NCI-H748 (cell line): ENCODE measurements around the gene ZER1.

Experiments used
- DNase-seq: peaks from one replicate; lab custom pipeline; 2025; ENCODE audit not compliant: unreplicated experiment; lab: John Stamatoyannopoulos, UW

ZER1 gene

DNA sequence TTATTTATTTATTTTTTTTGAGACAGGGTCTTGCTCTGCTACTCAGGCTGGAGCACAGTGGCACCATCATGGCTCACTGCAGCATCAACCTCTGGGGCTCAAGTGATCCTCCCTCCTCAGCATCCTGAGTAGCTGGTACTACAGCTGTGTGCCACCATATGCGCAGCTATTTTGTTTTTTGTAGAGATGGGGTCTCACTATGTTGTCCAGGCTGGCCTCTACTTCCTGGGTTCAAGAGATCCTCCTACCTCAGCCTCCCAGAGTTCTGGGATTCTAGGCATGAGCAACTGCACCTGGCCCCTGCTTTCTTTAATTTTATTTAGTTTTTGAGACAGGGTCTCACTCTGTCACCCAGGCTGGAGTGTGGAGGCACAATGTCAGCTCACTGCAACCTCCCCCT, 28.3 kb downstream of the ZER1 start:
- no peak for DNase-seq

DNA sequence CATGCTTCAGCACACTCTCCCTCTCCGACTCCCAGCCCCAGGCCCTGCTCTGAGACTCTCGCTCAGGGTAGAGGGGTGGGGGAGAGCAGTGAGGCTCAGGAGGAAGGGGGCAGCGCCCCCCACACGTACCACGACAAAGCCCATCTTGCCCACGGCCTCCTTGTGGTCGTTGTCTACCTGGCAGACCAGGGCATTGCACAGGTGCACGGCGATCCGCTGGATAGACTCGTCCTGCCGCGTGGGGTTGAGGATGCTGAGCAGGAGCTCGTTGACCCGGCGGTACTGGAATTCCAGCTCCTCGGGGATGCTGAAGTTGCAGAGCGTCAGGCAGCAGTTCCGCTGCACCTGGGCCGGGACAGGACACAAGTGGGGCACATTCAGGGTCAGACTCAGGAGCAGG, 29.3 kb downstream of the ZER1 start:
- DNase-seq, result no peak

DNA sequence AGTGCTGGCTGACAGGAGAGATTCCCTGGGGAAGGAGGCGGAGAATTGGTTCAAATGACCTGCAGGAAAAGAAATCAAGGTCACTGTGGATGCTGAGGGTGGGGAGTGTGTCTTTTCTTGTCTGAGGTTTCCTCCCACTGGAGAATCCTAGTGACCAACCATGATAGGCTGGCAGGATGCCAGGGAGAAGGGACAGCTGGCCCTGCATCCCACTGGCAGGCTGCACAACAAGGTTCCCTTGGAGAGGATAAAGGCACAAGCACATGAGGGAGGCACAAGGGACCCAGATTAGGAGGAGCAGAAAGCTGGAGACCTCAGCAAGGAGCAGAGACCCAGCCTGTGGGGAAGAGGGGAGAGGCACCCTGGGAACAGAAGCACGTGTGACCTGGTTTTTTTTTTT, 36.4 kb downstream of the ZER1 start:
- DNase-seq, result peak; percentile 26

DNA sequence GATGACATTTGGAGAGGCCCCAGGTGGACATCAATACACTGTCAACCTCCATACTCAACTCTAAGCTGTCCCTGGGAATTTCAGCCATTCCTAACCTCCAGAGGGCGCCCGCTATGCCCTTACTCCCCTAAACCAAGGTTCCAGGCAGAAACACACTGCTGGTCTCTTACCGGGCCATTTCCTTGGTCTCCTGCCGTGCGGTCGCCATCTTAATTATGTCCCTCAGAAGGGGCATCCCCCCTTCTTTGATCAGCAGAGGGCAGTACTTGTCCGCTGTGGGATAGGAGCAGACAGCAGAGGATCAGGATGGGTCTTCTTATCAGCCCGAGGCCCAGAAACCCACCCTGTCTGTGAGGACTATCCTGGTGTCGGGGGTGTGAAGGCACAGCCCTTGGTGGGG, 38.5 kb downstream of the ZER1 start:
- DNase-seq, result peak; percentile 93

DNA sequence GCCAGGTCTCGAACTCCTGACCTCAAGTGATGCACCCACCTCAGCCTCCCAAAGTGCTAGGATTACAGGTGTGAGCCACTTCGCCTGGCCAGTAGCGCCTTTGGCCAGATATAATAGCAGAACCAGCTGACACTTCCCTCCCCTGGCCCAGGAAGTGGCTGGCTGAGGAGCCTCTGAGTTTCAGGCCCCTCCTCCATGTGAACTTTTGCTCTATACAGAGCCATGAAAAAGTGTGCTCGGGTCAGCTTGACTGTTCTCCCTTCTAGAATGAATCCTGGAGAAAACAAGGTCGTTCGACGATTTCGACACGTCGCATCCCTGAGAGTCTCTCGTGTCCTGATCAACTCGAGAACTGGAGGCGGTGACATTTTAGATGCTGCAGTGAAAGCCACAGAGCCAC, 39.2 kb downstream of the ZER1 start:
- DNase-seq, result no peak

DNA sequence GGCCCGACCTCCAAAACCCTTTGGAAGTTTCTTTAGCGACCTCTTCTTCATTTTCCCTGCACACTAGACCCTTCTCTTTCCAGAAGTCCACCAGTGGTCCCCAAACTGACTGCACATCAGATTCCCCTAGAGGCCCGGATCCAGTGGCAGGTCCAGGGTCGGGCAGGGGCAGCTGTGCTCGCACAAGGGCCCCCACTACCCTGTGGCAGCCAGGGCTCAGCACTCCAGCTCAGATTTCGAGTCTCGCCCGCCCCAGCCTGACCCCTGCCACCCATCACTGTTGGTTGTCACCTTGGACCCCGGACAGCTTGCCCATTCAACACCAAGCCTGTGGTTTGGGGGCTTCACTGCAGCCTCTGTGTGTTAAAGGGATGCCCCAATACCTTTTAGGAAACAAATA, 40.0 kb downstream of the ZER1 start:
- DNase-seq, result no peak

DNA sequence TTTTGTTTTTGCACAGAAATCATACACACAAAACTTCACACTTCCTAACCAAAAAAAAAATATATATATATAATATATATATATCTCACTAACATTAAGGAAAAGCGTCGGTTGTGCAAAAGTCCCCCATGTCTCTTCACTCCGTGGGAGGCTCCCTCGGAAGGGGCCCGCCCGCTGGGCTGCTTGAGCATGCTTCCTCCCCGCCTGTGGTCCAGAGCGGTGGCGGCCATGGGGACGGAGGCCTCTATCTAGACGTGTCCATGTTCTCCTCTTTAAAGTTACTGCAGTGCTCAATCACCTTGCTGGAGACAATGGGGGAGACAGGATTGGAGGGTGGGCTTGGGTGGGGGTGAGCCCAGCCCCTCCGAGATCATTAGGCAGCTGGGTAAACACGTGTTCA, 40.6 kb downstream of the ZER1 start:
- no peak for DNase-seq

DNA sequence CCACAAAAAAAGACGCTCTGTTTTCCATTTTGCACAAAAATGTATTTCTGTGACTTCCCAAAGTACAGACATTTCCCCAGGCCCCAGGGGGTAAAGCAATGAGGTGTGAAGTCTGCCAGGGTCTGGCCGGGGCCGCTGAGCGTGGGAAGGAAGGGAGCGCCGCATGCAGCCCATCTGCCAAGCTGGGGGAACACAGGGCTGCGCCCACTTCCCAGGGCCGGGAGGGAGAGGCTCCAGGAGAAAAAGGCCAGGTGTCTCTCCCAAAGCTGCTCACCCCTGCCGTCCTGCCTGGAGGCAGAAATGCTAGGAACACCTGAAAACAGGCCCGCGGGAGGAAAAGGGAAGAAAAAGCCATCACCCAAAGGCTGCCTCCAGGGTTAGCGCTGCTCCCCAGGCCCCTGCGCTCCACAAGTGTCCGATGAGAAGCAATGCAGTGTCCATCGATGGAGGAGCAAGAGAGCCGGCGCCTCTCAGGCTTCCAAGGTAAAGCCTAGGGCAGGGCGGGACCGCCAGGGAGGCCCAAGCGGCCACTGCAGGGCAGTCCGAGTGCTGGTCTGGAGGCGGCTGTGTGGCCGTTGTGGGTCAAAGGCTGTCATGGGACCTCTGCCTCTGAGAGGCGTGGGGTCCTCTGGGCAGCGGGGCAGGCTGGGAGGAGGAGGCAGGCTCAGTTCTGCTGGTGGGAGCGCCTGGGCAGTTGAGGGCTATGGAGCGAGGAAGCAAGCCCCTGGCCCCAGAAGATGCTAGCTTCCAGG, 41.8 kb downstream of the ZER1 start:
- DNase-seq, result no peak

DNA sequence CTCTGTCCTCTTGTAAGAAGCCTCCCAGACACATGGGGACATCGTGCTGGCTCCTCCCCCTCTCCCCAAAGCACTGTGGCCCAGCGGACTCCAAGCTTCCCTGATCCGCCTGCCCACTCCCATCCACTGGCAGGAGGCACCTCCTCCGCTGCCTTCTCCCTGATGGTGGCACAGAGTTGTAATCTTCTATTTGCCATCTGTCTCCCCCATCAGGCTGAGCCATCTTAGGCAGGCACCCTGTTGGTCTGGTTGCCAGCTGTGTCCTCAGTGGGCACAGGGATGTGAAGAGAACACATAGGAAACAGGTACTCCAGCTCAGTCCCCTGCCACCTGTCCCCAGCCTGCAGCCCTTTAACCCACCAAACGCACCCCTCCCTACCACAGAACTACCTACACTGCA, 42.4 kb downstream of the ZER1 start:
- no peak for DNase-seq

DNA sequence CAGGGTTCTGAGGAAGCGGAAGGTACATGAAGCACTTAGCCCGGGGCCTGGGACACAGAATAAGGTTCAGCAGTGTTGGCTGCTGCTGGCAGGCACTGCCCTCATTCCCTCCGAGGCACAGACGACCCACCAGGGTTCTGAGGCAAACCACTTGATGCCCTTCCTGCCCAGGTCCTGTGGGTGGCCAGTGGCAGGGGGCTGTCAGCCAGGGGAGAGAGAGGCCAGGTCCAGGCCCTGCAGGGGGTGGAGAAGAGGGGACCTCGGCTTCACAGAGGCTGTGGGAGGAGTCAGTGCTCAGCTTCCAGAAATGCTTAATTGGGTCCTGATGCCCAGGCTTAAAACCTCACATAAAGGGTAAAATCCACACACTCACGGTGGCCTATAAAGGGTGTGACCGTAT, 43.4 kb downstream of the ZER1 start:
- DNase-seq, result no peak

DNA sequence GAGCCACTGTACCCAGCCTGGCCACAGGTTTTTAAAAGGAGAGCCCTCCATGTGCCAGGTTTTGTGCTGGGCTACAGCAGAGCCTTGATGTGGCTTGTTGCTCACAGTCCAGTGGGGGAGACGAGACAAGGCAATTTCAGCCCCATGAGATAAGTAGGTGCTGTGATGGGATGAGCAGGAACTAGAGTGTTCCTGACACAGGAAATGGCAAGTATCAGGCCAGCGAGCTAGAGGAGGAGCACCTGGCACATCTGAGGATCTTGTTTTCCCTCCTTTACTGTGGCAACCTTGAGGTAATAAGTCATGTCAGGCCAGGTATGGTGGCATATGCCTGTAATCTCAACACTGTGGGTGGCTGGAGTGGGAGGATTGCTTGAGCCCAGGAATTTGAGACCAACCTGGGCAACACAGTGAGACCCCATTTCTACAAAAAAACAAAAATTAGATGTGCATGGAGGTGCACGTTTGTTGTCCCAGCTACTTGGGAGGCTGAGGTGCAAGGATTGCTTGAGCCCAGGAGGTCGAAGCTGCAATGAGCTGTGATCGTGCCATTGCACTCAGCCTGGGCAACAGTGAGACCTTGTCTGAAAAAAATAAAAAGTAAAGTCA, 44.0 kb downstream of the ZER1 start:
- no peak for DNase-seq

DNA sequence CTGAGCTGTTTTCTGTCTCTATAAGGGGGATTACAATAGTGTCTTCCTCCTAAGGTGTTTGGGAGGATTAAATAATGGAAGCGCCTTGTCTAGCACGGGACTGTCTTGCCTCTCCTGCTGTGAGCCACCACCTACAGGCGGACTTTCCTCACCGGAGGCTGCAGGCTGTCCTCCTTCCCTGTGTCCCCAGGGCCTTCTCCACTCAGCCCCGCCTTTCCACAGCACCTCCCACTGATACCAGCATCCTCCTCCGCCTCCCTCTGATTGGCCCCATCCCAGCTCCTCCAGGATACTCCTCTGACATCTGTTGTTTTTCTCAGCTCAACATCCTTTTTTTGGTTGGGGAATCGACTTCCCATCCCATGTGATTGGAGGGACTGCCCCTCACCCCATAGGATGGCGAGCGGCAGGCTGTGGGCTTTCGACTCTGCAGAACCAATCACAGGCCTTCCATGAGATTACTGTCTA, 46.9 kb downstream of the ZER1 start:
- peak; percentile 97 for DNase-seq

DNA sequence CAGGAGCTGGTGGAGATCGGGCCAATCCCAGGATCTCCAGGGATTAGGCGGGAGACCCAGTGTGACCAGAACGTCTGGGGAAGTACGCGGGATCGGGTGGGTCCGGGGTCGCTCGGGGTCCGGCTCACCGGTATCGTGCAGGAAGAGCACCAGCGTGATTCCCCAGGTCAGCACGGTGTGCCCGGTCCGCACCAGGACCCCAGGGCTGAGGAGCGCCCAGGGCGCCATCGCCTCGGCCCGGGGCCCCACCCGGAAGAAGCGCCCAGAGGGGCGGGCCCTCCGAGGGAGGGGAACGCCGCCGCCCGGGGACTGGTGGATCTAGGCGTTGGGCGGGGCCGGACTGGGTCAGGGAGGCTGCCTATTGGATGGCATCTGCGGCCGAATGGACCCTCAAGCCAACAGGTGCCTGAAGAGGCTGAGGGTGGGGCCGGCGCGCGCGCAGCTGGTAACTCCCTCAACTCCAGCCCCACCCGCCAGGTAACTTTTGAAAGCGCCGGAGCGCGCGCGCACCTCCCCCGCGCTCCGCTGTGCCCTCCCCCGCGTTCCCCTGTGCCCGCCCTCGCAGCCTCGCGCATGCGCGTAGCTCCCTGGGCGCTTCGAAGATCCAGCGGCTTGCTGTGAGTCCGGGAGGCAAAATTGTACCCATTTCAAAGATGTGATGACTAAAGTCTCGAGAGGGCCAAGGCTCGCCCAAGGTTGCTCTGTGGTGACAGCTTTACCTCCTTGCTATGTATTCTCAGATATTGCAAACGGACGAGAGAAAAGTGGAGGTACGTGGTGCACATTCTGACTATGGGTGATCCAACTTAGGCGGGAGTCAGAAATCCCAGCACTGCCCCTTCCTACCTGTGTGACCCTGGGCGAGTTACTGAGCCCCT, 47.6 kb downstream of the ZER1 start, which contains the start of gene ZDHHC12:
Gene ZDHHC12 (minus strand): TSS at position 262 of the 878 bp plus-strand sequence. CDS start 34 bp downstream, at position 228.
- DNase-seq, result peak; percentile 99

DNA sequence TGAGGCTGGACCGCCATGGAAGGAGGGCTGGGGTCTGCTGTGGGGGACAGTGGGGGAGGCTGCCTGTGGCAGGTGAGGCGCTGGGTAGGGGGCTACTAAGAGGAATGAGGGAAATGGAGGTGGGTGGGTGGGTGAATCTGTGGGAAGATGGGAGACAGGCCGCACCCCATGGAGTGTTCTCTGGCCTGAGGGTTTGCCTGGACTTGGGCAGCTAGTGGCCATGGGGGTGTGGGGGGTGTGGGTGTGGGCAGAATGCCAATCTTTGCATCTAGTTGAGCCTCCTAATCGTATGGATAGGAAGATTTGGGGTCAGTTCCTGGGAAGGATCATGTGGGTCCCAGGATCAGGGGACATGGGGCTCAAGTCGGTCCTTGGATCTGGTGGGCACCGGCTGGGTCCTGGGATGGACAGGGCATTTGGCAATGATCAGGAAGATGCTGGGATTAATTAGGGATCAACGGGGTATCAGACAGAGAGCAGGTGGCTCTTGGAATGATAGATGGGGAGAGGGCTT, 48.3 kb downstream of the ZER1 start:
- DNase-seq, result no peak

DNA sequence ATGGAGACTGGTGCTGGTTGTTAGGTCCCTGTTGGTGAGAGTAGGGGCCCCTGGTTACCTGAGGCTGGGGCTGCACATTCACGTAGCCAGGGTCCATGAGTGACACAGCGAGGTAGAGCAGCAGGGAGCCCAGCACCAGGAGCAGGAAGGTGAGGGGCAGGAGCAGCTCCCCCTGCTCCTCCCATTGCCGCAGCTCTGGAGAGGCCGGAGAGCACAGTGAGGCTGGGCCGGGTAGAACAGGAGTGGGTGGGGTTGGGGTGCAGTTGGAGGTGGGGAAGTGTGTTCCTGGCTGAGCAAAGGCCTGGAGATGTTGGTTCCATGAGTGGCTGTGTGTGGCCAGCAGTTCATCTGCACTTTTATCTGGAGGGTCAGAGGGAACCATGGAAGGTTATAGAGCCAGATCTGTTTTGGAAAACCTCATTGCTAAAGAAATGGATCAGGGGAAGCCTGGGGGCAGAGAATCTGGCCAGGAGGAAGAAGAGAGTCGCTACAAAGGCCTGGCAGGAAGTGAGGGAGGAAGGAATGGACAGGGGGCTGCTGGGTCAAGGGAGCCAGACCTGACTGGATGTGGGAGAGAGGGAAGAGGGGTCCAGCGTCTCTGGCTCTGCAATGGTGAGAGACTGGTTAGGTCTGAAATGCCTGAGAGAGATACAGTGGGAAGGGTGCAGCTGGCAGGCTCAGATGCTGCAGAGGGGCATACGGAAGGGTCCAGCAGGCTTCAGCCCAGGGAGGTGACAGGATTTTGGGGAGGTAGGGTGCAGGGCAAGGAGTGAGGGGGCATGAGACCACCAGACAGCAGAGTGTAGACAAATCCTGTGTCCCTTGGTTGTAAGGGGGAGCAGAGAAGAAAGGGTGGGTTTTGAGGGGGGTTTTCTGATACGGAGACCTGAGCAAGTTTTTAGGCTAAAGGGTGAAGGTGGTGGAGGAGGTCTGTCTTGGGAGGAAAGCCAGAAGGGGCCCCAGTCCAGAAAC, 49.1 kb downstream of the ZER1 start:
- DNase-seq, result no peak

DNA sequence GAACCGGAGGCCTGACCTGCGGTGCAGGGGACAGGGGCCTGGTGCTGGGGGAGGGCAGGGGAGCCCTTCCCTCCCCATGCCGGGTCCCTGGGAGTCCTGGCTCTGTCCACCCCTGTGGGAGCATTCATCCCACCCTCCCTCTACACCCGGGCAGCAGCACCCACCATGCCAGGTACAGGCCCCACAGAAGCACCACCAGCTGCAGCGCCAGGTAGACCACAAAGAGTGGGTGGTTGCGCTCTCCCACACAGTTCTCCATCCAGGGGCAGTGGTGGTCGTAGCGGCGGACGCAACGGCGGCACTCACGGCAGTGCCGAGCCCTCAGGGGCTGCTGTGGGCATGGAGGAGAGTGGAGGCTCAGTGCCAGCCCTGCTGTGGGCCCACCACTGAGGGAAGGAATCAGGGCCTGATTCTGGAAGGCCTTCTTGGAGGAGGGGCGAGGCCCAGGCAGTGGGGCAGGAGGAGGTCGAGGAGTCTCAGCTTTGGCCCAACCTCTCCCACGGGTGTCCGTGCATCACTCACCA, 50.2 kb downstream of the ZER1 start:
- no peak for DNase-seq

DNA sequence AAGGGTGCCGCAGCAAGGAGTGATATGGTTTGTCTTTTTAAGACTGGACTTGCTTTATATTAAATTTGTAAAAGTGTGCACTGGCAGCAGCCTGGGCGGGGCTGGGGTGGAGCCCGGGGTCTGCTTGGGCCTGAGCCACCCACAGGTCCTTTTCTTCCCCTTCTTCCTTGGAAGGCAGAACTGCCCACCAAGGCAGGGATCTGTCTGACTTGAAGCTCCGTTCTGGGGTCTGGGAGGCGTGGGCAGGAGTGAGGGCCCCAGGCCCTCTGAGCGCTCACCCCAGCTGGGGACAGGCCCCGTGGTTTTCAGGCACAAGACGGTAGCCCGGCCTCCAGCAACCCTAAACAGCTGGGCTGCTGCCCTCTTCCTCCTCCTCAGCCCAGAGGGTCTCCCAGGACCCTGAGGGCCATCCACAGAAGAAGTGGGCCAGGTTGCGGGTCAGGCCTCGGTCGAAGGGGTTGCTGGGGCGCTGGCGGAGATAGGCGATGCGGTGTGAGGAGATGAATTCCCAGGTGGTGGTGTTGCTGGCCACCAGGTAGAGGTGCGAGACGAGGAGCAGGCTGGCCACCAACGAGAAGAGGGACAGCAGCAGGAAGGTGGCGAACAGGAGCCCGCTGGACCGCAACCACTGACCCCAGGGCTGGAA, 50.8 kb downstream of the ZER1 start:
- DNase-seq, result no peak

DNA sequence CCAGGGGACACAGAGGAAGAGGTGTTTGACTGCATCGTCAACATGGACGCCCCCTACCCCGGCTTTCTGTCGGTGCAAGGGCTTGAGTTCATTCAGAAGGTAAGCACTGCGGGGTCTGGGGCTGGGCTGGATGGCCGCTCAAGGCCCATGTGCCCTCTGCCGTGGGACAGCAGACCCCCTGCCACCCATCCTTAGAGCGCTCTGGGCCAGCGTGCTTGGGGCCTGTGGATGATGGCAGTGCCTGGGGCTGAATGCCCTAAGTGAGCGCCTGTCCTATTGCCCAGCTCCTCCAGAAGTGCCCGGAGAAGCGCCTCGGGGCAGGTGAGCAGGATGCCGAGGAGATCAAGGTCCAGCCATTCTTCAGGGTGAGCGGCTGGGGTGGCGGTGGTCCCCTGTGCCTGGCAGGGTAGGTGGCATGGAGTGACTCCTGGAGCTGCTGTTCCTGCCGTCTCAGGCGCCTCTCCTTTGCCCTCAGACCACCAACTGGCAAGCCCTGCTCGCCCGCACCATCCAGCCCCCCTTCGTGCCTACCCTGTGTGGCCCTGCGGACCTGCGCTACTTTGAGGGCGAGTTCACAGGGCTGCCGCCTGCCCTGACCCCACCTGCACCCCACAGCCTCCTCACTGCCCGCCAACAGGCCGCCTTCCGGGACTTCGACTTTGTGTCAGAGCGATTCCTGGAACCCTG, 51.7 kb downstream of the ZER1 start:
- DNase-seq, result no peak

DNA sequence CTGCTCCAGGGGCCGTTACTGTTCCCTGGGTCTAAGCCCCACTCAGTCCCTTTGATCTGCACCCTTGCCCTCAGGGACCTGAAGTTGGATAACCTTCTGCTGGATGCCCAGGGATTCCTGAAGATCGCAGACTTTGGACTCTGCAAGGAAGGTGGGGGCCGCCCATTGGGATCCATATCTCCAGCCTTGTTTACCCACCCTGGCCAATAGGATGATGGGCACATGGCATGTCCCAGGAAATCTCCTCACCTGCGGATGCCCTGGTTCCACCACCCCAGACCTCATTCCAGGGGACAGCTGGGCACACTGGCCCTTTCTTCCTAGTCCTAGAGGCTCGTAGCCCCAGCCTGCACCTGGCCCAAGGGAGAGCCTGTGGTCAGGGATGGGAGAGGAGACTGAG, 53.3 kb downstream of the ZER1 start:
- no peak for DNase-seq
